GM23338 (cell line): ENCODE measurements around the gene SSTR3. TPM values are rescaled to one million over a fixed set of nuclear protein-coding genes. Genes with fewer than 3 reads are reported as not detected.

ENCODE experiments used
- ATAC-seq: fragments of 200-7000 bp; cut with Tn5 transposase; 3 replicates; pipeline ENCODE4 v1.9.1; 2020
- DNase-seq: peaks from one replicate; pipeline ENCODE4 v3.0.0-alpha.2; 2015; ENCODE audit warnings: low spot score
- H2AFZ ChIP-seq: fragments of 200-600 bp; sonication (generic); 2 replicates; pipeline ENCODE4 v1.8.0; 2016; ENCODE audit warnings: antibody characterized with exemption, mild to moderate bottlenecking, moderate library complexity
- H3F3A ChIP-seq: fragments of 200-600 bp; sonication (generic); replicated peaks from 2 replicates; pipeline ENCODE4 v1.8.0; 2017; ENCODE audit warnings: antibody characterized with exemption, mixed run types, low read depth
- H3K27ac ChIP-seq: fragments of 200-600 bp; sonication (generic); 2 replicates; pipeline ENCODE4 v1.6.1; 2016; ENCODE audit warnings: low read depth
- H3K27me3 ChIP-seq: fragments of 200-600 bp; sonication (generic); 2 replicates; pipeline ENCODE4 v1.8.0; 2016; ENCODE audit warnings: mild to moderate bottlenecking, mixed run types, moderate library complexity; ENCODE audit not compliant: insufficient read depth
- H3K36me3 ChIP-seq: fragments of 200-600 bp; sonication (generic); 2 replicates; pipeline ENCODE4 v1.8.0; 2016; ENCODE audit warnings: mild to moderate bottlenecking; ENCODE audit not compliant: insufficient read depth
- H3K4me1 ChIP-seq: fragments of 200-600 bp; sonication (generic); 2 replicates; pipeline ENCODE4 v1.8.0; 2016; ENCODE audit warnings: mild to moderate bottlenecking, moderate library complexity; ENCODE audit not compliant: insufficient read depth
- H3K4me2 ChIP-seq: fragments of 200-600 bp; sonication (generic); 2 replicates; pipeline ENCODE4 v1.7.1; 2017; ENCODE audit warnings: mixed run types
- H3K4me3 ChIP-seq: fragments of 200-600 bp; sonication (generic); 2 replicates; pipeline ENCODE4 v1.6.1; 2016; ENCODE audit warnings: mixed run types
- H3K79me2 ChIP-seq: fragments of 200-600 bp; sonication (generic); replicated peaks from 2 replicates; pipeline ENCODE4 v1.8.0; 2017; ENCODE audit warnings: mild to moderate bottlenecking; ENCODE audit not compliant: insufficient read depth
- H3K9me2 ChIP-seq: fragments of 200-600 bp; sonication (generic); 2 replicates; pipeline ENCODE4 v1.8.0; 2017; ENCODE audit not compliant: insufficient read depth
- H4K20me1 ChIP-seq: fragments of 200-600 bp; sonication (generic); replicated peaks from 2 replicates; pipeline ENCODE4 v1.8.0; 2017; ENCODE audit warnings: mild to moderate bottlenecking; ENCODE audit not compliant: insufficient read depth
- H3K27ac Mint-ChIP-seq: 2 replicates; pipeline ENCODE4 v1.8.0; 2020; ENCODE audit warnings: inconsistent platforms, mild to moderate bottlenecking, moderate library complexity, mixed read lengths
- H3K27me3 Mint-ChIP-seq: 3 replicates; pipeline ENCODE4 v1.8.0; 2022; ENCODE audit warnings: low read depth, mild to moderate bottlenecking, moderate library complexity, mixed read lengths, inconsistent platforms; ENCODE audit not compliant: insufficient read depth, poor library complexity
- H3K36me3 Mint-ChIP-seq: 3 replicates; pipeline ENCODE4 v1.8.0; 2021; ENCODE audit warnings: low read depth, mild to moderate bottlenecking, inconsistent platforms, moderate library complexity, mixed read lengths
- H3K4me1 Mint-ChIP-seq: 3 replicates; pipeline ENCODE4 v1.8.0; 2020; ENCODE audit warnings: mild to moderate bottlenecking, inconsistent platforms, mixed read lengths
- H3K4me3 Mint-ChIP-seq: 3 replicates; pipeline ENCODE4 v1.8.0; 2021; ENCODE audit warnings: moderate library complexity, mild to moderate bottlenecking, inconsistent platforms, mixed read lengths
- H3K9me3 Mint-ChIP-seq: 3 replicates; pipeline ENCODE4 v1.8.0; 2020; ENCODE audit warnings: moderate library complexity, mild to moderate bottlenecking, inconsistent platforms, mixed read lengths
- CREB1 ChIP-seq: fragments of 250-450 bp; sonication (Bioruptor Pico); IDR thresholded peaks from 2 replicates; pipeline ENCODE4 v1.5.0; 2020; ENCODE audit warnings: low read depth, mild to moderate bottlenecking, moderate library complexity
- EZH2 ChIP-seq: fragments of 200-600 bp; sonication (generic); IDR thresholded peaks from one replicate; pipeline ENCODE4 v1.8.0; 2017; ENCODE audit warnings: antibody characterized with exemption, mild to moderate bottlenecking, low read depth; ENCODE audit not compliant: unreplicated experiment
- JUNB ChIP-seq: IDR thresholded peaks from one replicate; pipeline ENCODE4 v1.6.1; 2016; ENCODE audit warnings: antibody characterized with exemption; ENCODE audit not compliant: unreplicated experiment
- POLR2AphosphoS5 ChIP-seq: IDR thresholded peaks from 2 replicates; pipeline ENCODE4 v1.6.1; 2016; ENCODE audit warnings: antibody characterized with exemption, low read depth
- STAT1 ChIP-seq: IDR thresholded peaks from one replicate; pipeline ENCODE4 v1.6.1; 2016; ENCODE audit warnings: antibody characterized with exemption; ENCODE audit not compliant: unreplicated experiment
- polyA plus RNA-seq: library from polyadenylated mRNA; unstranded; fragments of >200 nt; fragmentation: Nextera tagmentation; extraction: Ambion mirVana; gene quantifications from 2 replicates; pipeline ENCODE4 v1.2.1, GENCODE V29; 2016
- total RNA-seq: library from RNA; depleted of rRNA; stranded (reverse); fragments of >200 nt; shearing (Covaris generic); gene quantifications from 2 replicates; pipeline ENCODE4 v1.2.3, GENCODE V29; 2014
- TF ChIP-seq, protein P1 (sequence below), 2 experiments: fragments of 200-600 bp in 1 of 2; sonication (generic) in 1 of 2; conservative IDR thresholded peaks; 2 replicates each; pipeline versions ENCODE4 v1.5.1 to v1.6.1; 2016 to 2017; ENCODE audit warnings: antibody characterized with exemption in 2 of 2, low read depth in 2 of 2, mild to moderate bottlenecking in 2 of 2, moderate library complexity in 1 of 2
- TF ChIP-seq, protein P2 (sequence below): IDR thresholded peaks from one replicate; pipeline ENCODE4 v1.6.1; 2018; ENCODE audit warnings: antibody characterized with exemption; ENCODE audit not compliant: unreplicated experiment

SSTR3 gene
- total and polyA plus RNA-seq, 2 experiments from 2014 or later = 0.66 TPM; not detected in 1

DNA sequence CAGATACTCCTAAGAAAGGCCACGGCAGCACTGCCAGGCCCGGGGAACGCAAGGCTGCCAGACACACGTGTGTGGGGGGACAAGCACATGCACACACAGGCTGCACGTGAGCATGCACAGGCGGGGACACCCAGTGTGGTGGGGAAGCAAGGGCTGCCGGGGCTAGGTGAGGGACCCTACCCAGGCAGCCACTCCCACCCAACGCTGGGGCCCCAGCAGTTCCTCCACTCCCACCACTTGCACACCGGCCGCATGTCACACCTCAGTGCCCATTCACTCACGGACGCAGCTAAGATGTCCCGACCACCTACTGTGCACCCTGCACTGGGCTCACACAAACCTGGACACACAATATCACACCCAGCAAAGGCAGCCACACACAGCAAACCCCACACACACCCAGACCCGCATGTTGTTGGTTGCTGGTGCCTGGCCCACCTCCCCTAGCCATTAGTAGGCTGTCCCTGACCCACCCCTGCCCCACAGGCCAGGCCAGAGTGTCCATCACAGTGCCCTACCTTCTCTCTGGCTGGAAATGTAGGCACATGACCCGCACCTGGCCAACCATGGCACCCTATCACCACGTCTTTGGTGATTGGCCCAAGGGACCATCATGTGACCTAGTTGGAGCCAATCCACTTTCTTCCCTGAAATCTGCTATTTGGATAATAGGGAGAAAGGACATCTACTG lies 8.8 kb downstream of the SSTR3 start (continued):
- TF ChIP-seq, protein P1, sequence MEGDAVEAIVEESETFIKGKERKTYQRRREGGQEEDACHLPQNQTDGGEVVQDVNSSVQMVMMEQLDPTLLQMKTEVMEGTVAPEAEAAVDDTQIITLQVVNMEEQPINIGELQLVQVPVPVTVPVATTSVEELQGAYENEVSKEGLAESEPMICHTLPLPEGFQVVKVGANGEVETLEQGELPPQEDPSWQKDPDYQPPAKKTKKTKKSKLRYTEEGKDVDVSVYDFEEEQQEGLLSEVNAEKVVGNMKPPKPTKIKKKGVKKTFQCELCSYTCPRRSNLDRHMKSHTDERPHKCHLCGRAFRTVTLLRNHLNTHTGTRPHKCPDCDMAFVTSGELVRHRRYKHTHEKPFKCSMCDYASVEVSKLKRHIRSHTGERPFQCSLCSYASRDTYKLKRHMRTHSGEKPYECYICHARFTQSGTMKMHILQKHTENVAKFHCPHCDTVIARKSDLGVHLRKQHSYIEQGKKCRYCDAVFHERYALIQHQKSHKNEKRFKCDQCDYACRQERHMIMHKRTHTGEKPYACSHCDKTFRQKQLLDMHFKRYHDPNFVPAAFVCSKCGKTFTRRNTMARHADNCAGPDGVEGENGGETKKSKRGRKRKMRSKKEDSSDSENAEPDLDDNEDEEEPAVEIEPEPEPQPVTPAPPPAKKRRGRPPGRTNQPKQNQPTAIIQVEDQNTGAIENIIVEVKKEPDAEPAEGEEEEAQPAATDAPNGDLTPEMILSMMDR (conservative IDR thresholded peaks at IDR 0.05; ENCODE audit: low read depth in 2 of 2) = no peak
- TF ChIP-seq, protein P2, sequence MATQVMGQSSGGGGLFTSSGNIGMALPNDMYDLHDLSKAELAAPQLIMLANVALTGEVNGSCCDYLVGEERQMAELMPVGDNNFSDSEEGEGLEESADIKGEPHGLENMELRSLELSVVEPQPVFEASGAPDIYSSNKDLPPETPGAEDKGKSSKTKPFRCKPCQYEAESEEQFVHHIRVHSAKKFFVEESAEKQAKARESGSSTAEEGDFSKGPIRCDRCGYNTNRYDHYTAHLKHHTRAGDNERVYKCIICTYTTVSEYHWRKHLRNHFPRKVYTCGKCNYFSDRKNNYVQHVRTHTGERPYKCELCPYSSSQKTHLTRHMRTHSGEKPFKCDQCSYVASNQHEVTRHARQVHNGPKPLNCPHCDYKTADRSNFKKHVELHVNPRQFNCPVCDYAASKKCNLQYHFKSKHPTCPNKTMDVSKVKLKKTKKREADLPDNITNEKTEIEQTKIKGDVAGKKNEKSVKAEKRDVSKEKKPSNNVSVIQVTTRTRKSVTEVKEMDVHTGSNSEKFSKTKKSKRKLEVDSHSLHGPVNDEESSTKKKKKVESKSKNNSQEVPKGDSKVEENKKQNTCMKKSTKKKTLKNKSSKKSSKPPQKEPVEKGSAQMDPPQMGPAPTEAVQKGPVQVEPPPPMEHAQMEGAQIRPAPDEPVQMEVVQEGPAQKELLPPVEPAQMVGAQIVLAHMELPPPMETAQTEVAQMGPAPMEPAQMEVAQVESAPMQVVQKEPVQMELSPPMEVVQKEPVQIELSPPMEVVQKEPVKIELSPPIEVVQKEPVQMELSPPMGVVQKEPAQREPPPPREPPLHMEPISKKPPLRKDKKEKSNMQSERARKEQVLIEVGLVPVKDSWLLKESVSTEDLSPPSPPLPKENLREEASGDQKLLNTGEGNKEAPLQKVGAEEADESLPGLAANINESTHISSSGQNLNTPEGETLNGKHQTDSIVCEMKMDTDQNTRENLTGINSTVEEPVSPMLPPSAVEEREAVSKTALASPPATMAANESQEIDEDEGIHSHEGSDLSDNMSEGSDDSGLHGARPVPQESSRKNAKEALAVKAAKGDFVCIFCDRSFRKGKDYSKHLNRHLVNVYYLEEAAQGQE = no peak
- TF ChIP-seq JUNB (no peak), CREB1 (no peak), STAT1 (no peak), EZH2 (no peak)

DNA sequence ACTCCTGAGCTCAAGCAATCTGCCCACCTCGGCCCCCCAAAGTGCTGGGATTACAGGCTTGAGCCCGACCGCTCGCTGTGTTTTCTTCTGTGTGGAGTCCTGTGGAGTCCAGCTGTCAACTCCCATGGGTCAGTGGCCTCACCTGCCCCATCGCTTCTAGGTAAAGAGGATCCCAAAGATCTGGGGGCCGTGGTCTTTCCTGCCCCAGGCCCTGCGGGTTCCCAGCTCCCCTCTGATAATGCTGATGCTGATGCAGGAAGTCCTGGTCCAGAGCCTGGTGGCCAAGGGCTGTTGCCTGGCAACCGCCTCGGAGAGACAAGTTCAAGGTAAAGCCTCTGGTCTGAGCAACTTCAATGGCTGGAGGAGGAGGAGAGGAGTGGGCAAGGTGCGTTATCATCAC lies 9.6 kb downstream of the SSTR3 start:
- ATAC-seq = no peak
- no peak overlapping the region for H3K4me3 ChIP-seq
- no peak overlapping the region for H2AFZ ChIP-seq
- H3K27me3 ChIP-seq = no peaks in the 10 kb centered on the region
- no peak for DNase-seq
- Mint-ChIP-seq H3K27me3 (peaks cover 7% of the 10 kb centered on the region), H3K9me3 (no peaks in the 10 kb centered on the region), H3K4me1 (peaks cover 6% of the 10 kb centered on the region), H3K4me3 (no peak overlapping the region), H3K27ac (no peak overlapping the region), H3K36me3 (no peaks in the 10 kb centered on the region)
- no peaks in the 10 kb centered on the region for H3K9me2 ChIP-seq
- no peaks in the 10 kb centered on the region for H3F3A ChIP-seq
- H3K79me2 ChIP-seq = no peaks in the 10 kb centered on the region
- no peaks in the 10 kb centered on the region for H3K36me3 ChIP-seq
- H3K4me1 ChIP-seq = peaks cover 6% of the 10 kb centered on the region; the same call in 1 of the 2 replicates
- TF ChIP-seq, protein P1 (conservative IDR thresholded peaks at IDR 0.05; ENCODE audit: low read depth in 2 of 2) = no peak
- no peak for TF ChIP-seq CREB1
- no peak for TF ChIP-seq POLR2AphosphoS5
- no peaks in the 10 kb centered on the region for H4K20me1 ChIP-seq
- no peak overlapping the region for H3K27ac ChIP-seq
- H3K4me2 ChIP-seq = no peak overlapping the region
